ENCODE measurements around the gene ASB2. TPM values are rescaled to one million over a fixed set of nuclear protein-coding genes. Genes with fewer than 3 reads are reported as not detected.

ASB2 gene
- total and polyA plus RNA-seq, 2 of the 4 experiments (the other 2 are of a cell fraction) = 0.54 to 0.77 TPM

DNA sequence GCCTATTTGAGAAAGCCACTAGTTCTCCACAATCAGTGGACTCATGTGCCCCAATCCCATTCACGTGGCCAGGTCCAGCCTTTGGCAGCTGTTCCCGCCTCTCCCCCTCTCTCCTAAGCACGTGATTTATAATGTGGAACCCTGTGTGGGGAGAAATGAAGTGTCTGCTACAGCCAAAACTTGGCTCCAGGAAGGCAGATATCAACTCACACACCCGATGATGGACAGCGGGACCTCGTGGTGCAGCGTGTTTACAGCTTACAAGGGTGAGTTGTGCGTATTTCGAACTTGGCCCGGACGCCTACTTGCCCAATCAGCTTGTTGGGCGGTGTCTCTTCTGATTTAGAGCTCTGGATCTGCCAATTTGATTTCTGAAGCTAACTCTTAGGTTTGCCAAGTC lies 87.4 kb downstream of the ASB2 start:
- Histone ChIP-seq H3K9ac (ENCODE audit: low read depth, low read length) (no peak overlapping the region), H3K14ac (replicated peaks; ENCODE audit: low read depth, low read length) (no peak overlapping the region), H3K4ac (ENCODE audit: low read depth, low read length) (no peak overlapping the region), H3K27me3 (ENCODE audit: control insufficient read depth, insufficient read depth, low read length) (peaks cover 18% of the 10 kb centered on the region), H4K91ac (ENCODE audit: insufficient read depth, low read depth, low read length) (no peak overlapping the region), H4K5ac (ENCODE audit: low read depth, low read length) (no peak overlapping the region), H3K4me2 (ENCODE audit: low read depth, low read length) (no peak overlapping the region), H2BK120ac (ENCODE audit: low read depth, low read length) (no peak overlapping the region), H2AFZ (replicated peaks; ENCODE audit: low read length, poor library complexity) (no peak overlapping the region), H2BK20ac (ENCODE audit: low read depth, low read length) (no peak overlapping the region), H3K9me3 (ENCODE audit: control insufficient read depth, insufficient read depth, low read length) (no peaks in the 10 kb centered on the region), H3K79me1 (ENCODE audit: low read depth in 1 of 2, low read length in 2 of 2) (no peaks in the 10 kb centered on the region), H3K56ac (ENCODE audit: extremely low read depth, insufficient read depth, low read length) (no peak overlapping the region), H4K8ac (ENCODE audit: low read depth in 2 of 2, low read length in 2 of 2) (no peak overlapping the region), H2BK15ac (ENCODE audit: low read depth, low read length) (no peak overlapping the region), H3K18ac (ENCODE audit: low read depth, low read length) (no peak overlapping the region), H3K4me1 (ENCODE audit: control insufficient read depth, insufficient read depth, low read length) (no peaks in the 10 kb centered on the region), H2BK5ac (ENCODE audit: low read depth, low read length, poor library complexity, severe bottlenecking) (no peak overlapping the region), H4K20me1 (ENCODE audit: insufficient read depth, low read length) (no peaks in the 10 kb centered on the region), H2AK5ac (ENCODE audit: low read depth, low read length) (no peak overlapping the region), H3K9me1 (ENCODE audit: insufficient read depth, low read length) (no peaks in the 10 kb centered on the region), H3K4me3 (ENCODE audit: insufficient read depth, low read depth, low read length) (no peak overlapping the region), H3K23ac (ENCODE audit: low read depth, low read length) (no peak overlapping the region), H2AK9ac (replicated peaks; ENCODE audit: low read depth, low read length, poor library complexity) (no peak overlapping the region), H3K36me3 (ENCODE audit: control insufficient read depth, insufficient read depth, low read length) (no peaks in the 10 kb centered on the region), H3K27ac (ENCODE audit: insufficient read depth, low read length) (no peak overlapping the region)
- in situ Hi-C loops (cut with MboI; ENCODE audit: low sequenced_read_pairs) = no loop called here
- TF ChIP-seq MAZ (IDR thresholded peaks at IDR 0.05; ENCODE audit: borderline replicate concordance, low read depth, low read length) (no peak), RCOR1 (IDR thresholded peaks at IDR 0.05; ENCODE audit: insufficient replicate concordance, low read length) (no peak), POLR2A (IDR thresholded peaks at IDR 0.05; ENCODE audit: low read depth, low read length) (no peak), CEBPB (IDR thresholded peaks at IDR 0.05; ENCODE audit: low read depth, low read length) (no peak), FOS (IDR thresholded peaks at IDR 0.05; ENCODE audit: low read depth, low read length) (no peak), RAD21 (IDR thresholded peaks at IDR 0.05; ENCODE audit: low read length) (no peak), NFE2L2 (IDR thresholded peaks at IDR 0.05; ENCODE audit: low read depth, low read length) (no peak)
- WGBS, 2 experiments (ENCODE audit: extremely low coverage in 2 of 2, insufficient read length in 1 of 2) = no CpG with 5 or more reads among the region's 12 CpGs
- ChIA-PET POLR2A (ENCODE audit: unreplicated experiment) (no interaction called here), CTCF (no interaction called here)
- dilution Hi-C loops (cut with HindIII; ENCODE audit: low sequenced_read_pairs, unreplicated experiment) = no loop called here
- ATAC-seq (ENCODE audit: low read depth) = no peak
- DNase-seq = no peak
- no TSS peak for BruUV-seq (replicated peaks)
- intact Hi-C loops (cut with micrococcal nuclease) = loop anchor here (5.0 kb wide), 1 partner anchor 1843 kb away; no protein-coding TSS in a partner anchor

All from IMR-90 (cell line).